SK-N-SH (cell line): Measurements from ENCODE around the gene PTGIR. TPM values are rescaled to one million over a fixed set of nuclear protein-coding genes. Genes with fewer than 3 reads are reported as not detected.
A peak's percentile ranks its signal among the peaks of the same experiment; 100 is the strongest.

Experiments used
- CTCF ChIA-PET: fragments of 300-600, 350-600 bp; formaldehyde crosslinking; extraction: SDS; loops from one replicate; lab custom pipeline; 2021; lab: Yijun Ruan, JAX
- POLR2A ChIA-PET: fragments of 350-600 bp; sonication (Branson Sonifier 250); formaldehyde crosslinking; extraction: SDS; loops from one replicate; lab custom pipeline; 2020; ENCODE audit warnings: antibody characterized with exemption, inconsistent platforms; lab: Yijun Ruan, JAX
- DNase-seq: peaks from one replicate; pipeline ENCODE4 v3.0.0; 2012
- H2AFZ ChIP-seq: fragments of 200-600 bp; sonication (generic); 2 replicates; pipeline ENCODE4 v1.8.1; 2016; ENCODE audit warnings: antibody characterized with exemption, mild to moderate bottlenecking, low read depth
- H3F3A ChIP-seq: fragments of 200-600 bp; sonication (generic); replicated peaks from 2 replicates; pipeline ENCODE3; 2016; ENCODE audit warnings: antibody characterized with exemption, mild to moderate bottlenecking; ENCODE audit not compliant: insufficient read depth
- H3K27ac ChIP-seq, 2 experiments: fragments of 200-500 bp in 1 of 2; fragments of 200-600 bp in 1 of 2; sonication (Bioruptor generic) in 1 of 2; sonication (generic), shearing (Covaris generic) in 1 of 2; 2 replicates each; pipeline versions ENCODE4 v1.5.1 to v1.6.1; 2014 to 2016; ENCODE audit warnings: low read depth in 2 of 2, inconsistent platforms in 1 of 2, low read length in 1 of 2, mild to moderate bottlenecking in 1 of 2, mixed read lengths in 1 of 2
- H3K27me3 ChIP-seq: fragments of 200-600 bp; sonication (generic), shearing (Covaris generic); 2 replicates; pipeline ENCODE4 v1.6.1; 2016; ENCODE audit warnings: mixed run types; ENCODE audit not compliant: insufficient read depth
- H3K36me3 ChIP-seq, 2 experiments: fragments of 200-500 bp in 1 of 2; fragments of 200-600 bp in 1 of 2; sonication (Bioruptor generic) in 1 of 2; sonication (generic) in 1 of 2; replicated peaks in 1 of 2; 2 replicates each; pipeline versions ENCODE3 to v1.5.1; 2014 to 2016; ENCODE audit warnings: low read length in 1 of 2, mild to moderate bottlenecking in 1 of 2; ENCODE audit not compliant: insufficient read depth in 2 of 2, control insufficient read depth in 1 of 2
- H3K4me1 ChIP-seq, 2 experiments: fragments of 200-500 bp in 1 of 2; fragments of 200-600 bp in 1 of 2; sonication (Bioruptor generic) in 1 of 2; sonication (generic), shearing (Covaris generic) in 1 of 2; 2 replicates each; pipeline versions ENCODE4 v1.5.1 to v1.6.1; 2014 to 2016; ENCODE audit warnings: low read depth in 1 of 2, low read length in 1 of 2, mixed run types in 1 of 2; ENCODE audit not compliant: insufficient read depth in 2 of 2, control insufficient read depth in 1 of 2
- H3K4me2 ChIP-seq: fragments of 200-600 bp; sonication (generic), shearing (Covaris generic); 2 replicates; pipeline ENCODE4 v1.6.1; 2017; ENCODE audit warnings: mixed run types
- H3K4me3 ChIP-seq, 2 experiments: fragments of 200-500 bp in 1 of 2; fragments of 200-600 bp in 1 of 2; sonication (Bioruptor generic) in 1 of 2; sonication (generic), shearing (Covaris generic) in 1 of 2; 2 replicates each; pipeline versions ENCODE4 v1.5.1 to v1.8.1; 2014 to 2016; ENCODE audit warnings: low read depth in 2 of 2, inconsistent platforms in 1 of 2, low read length in 1 of 2, mild to moderate bottlenecking in 1 of 2, mixed read lengths in 1 of 2, moderate library complexity in 1 of 2
- H3K79me2 ChIP-seq: fragments of 200-600 bp; sonication (generic); 2 replicates; pipeline ENCODE4 v1.8.1; 2017; ENCODE audit warnings: mild to moderate bottlenecking; ENCODE audit not compliant: insufficient read depth
- H3K9ac ChIP-seq: fragments of 200-600 bp; sonication (generic); 2 replicates; pipeline ENCODE4 v1.6.1; 2017; ENCODE audit warnings: mixed run types
- H3K9me2 ChIP-seq: fragments of 200-600 bp; sonication (generic); 2 replicates; pipeline ENCODE4 v1.6.1; 2017; ENCODE audit warnings: mixed run types
- H3K9me3 ChIP-seq: fragments of 200-600 bp; sonication (generic); 2 replicates; pipeline ENCODE4 v1.6.1; 2017; ENCODE audit warnings: mixed run types, mild to moderate bottlenecking, moderate library complexity
- H4K20me1 ChIP-seq: fragments of 200-600 bp; sonication (generic); 2 replicates; pipeline ENCODE4 v1.6.1; 2017; ENCODE audit warnings: mild to moderate bottlenecking, mixed run types; ENCODE audit not compliant: insufficient read depth
- CHD2 ChIP-seq: fragments of 150-350 bp; IDR thresholded peaks from 2 replicates; pipeline ENCODE4 v1.6.1; 2018; ENCODE audit warnings: low read length; ENCODE audit not compliant: partially characterized antibody
- EZH2phosphoT487 ChIP-seq: fragments of 200-600 bp; sonication (generic); IDR thresholded peaks from 2 replicates; pipeline ENCODE4 v1.6.1; 2017; ENCODE audit warnings: low read depth, mixed run types, mild to moderate bottlenecking, antibody characterized with exemption, moderate library complexity, borderline replicate concordance
- FOXM1 ChIP-seq: IDR thresholded peaks from 2 replicates; pipeline ENCODE4 v1.4.0; 2012; ENCODE audit warnings: low read depth, mild to moderate bottlenecking
- IRF3 ChIP-seq: fragments of 150-350 bp; IDR thresholded peaks from 2 replicates; pipeline ENCODE4 v1.6.1; 2016; ENCODE audit warnings: mild to moderate bottlenecking, low read depth, low read length
- JUND ChIP-seq: IDR thresholded peaks from 2 replicates; pipeline ENCODE4 v1.4.0; 2012
- MAX ChIP-seq: IDR thresholded peaks from 2 replicates; pipeline ENCODE4 v1.4.0; 2012; ENCODE audit warnings: low read depth
- MXI1 ChIP-seq: IDR thresholded peaks from 2 replicates; pipeline ENCODE4 v1.6.1; 2012; ENCODE audit warnings: mild to moderate bottlenecking, low read depth, low read length, improper control_type of control experiment
- NFIC ChIP-seq: IDR thresholded peaks from 2 replicates; pipeline ENCODE4 v1.4.0; 2012; ENCODE audit warnings: borderline replicate concordance
- NRF1 ChIP-seq: IDR thresholded peaks from 2 replicates; pipeline ENCODE4 v1.6.1; 2012; ENCODE audit warnings: low read depth, mild to moderate bottlenecking, low read length
- RCOR1 ChIP-seq: fragments of 150-350 bp; IDR thresholded peaks from 2 replicates; pipeline ENCODE4 v1.6.1; 2017; ENCODE audit warnings: antibody characterized with exemption, low read length
- REST ChIP-seq: IDR thresholded peaks from 2 replicates; pipeline ENCODE4 v1.6.1; 2012; ENCODE audit warnings: mild to moderate bottlenecking, low read depth, low read length, moderate library complexity
- RXRA ChIP-seq: IDR thresholded peaks from 2 replicates; pipeline ENCODE4 v1.4.0; 2012; ENCODE audit warnings: low read depth, mild to moderate bottlenecking, borderline replicate concordance
- SIN3A ChIP-seq: IDR thresholded peaks from 2 replicates; pipeline ENCODE4 v1.6.1; 2012; ENCODE audit warnings: low read depth, mild to moderate bottlenecking, low read length, moderate library complexity, borderline replicate concordance
- TAF1 ChIP-seq: IDR thresholded peaks from 2 replicates; pipeline ENCODE4 v1.6.1; 2012; ENCODE audit warnings: low read depth, mild to moderate bottlenecking, low read length, moderate library complexity, borderline replicate concordance
- TCF12 ChIP-seq: IDR thresholded peaks from 2 replicates; pipeline ENCODE4 v1.4.0; 2012
- USF1 ChIP-seq: IDR thresholded peaks from 2 replicates; pipeline ENCODE4 v1.4.0; 2012; ENCODE audit warnings: low read depth, borderline replicate concordance
- USF2 ChIP-seq: fragments of 150-350 bp; IDR thresholded peaks from 2 replicates; pipeline ENCODE4 v1.6.1; 2017; ENCODE audit warnings: antibody characterized with exemption, low read length, low read depth, borderline replicate concordance
- YY1 ChIP-seq: IDR thresholded peaks from 2 replicates; pipeline ENCODE4 v1.4.0; 2012; ENCODE audit warnings: low read depth, mild to moderate bottlenecking
- ZBTB33 ChIP-seq: IDR thresholded peaks from 2 replicates; pipeline ENCODE4 v1.4.0; 2012; ENCODE audit warnings: low read depth, borderline replicate concordance
- WGBS: methylation state at CpG from one replicate; pipeline ENCODE4 v1.1.6; 2017; ENCODE audit warnings: low lambda C conversion rate; 5-methylcytosine and 5-hydroxymethylcytosine counted together
- polyA plus RNA-seq, 3 experiments: library from polyadenylated mRNA; depleted of rRNA; stranded (reverse); fragments of >200 nt; gene quantifications; 2 replicates each; pipeline ENCODE4 v1.2.3, GENCODE V29; 2012

PTGIR gene
- polyA plus RNA-seq, 1 of the 3 experiments (the other 2 are of a cell fraction) = 2.5 TPM

GRCh38 chr19:46606019-46606418 is 18.9 kb downstream of the PTGIR start (continued):
- TF ChIP-seq MXI1 (no peak), ZBTB33 (no peak), TAF1 (no peak)

- DNase-seq = peak; percentile 17
- peaks cover 19 to 44% of the 10 kb centered on the region in 2 experiments for H3K4me1 ChIP-seq
- peak overlapping the region in 1 of 2 experiments; percentile 39; a peak in 1 of 4 replicates for H3K27ac ChIP-seq
- H3K27me3 ChIP-seq = no peaks in the 10 kb centered on the region
- H3K36me3 ChIP-seq = peaks cover 19 to 47% of the 10 kb centered on the region in 2 experiments
- no peaks in the 10 kb centered on the region for H3K9me3 ChIP-seq
- TF ChIP-seq NRF1 (no peak), NFIC (no peak), YY1 (no peak), MAX (no peak), EZH2phosphoT487 (no peak), REST (no peak), CHD2 (no peak), SIN3A (no peak), USF2 (no peak), TCF12 (no peak), RCOR1 (no peak), USF1 (no peak), ZBTB33 (no peak), RXRA (no peak), FOXM1 (no peak), JUND (no peak), IRF3 (no peak)
- 93% methylated on average over 13 of the region's 16 CpGs for WGBS
- H3F3A ChIP-seq = no peaks in the 10 kb centered on the region
- H3K79me2 ChIP-seq = peaks cover 57% of the 10 kb centered on the region
- no peak overlapping the region for H3K9ac ChIP-seq
- H4K20me1 ChIP-seq = peaks cover 40% of the 10 kb centered on the region
- H3K4me2 ChIP-seq = no peak overlapping the region
- ChIA-PET POLR2A (interaction anchor here (1.1 to 1.4 kb wide), 2 partner anchors 14 to 26 kb away, joined by 3 to 5 read pairs; no protein-coding TSS in a partner anchor), CTCF (interaction anchor here (0.6 to 23.7 kb wide), 7 partner anchors 11 to 110 kb away, joined by 3 to 471 read pairs (median 4); partner anchors contain the start of gene DACT3)
- no peak overlapping the region for H3K4me3 ChIP-seq
- H2AFZ ChIP-seq = no peak overlapping the region
- no peaks in the 10 kb centered on the region for H3K9me2 ChIP-seq
These were observed 19.5 kb downstream of the PTGIR start for GRCh38 chr19:46605356-46605821.
